Stimulated activated CD8-positive, alpha-beta memory T cell treated with anti-CD3 and anti-CD28 coated beads, Interleukin-4, amount 100 ng/mL, for 48 hours (primary cell): Measurements from ENCODE around the gene UGT1A6.
"Not testable (repeated sequence)": the region's sequence is repeated elsewhere in the genome, so short reads cannot be mapped to it uniquely, and the experiment has no call there.

Experiments used
- DNase-seq: peaks from one replicate; pipeline ENCODE4 v3.0.0-alpha.2; 2020

UGT1A6 gene

DNA sequence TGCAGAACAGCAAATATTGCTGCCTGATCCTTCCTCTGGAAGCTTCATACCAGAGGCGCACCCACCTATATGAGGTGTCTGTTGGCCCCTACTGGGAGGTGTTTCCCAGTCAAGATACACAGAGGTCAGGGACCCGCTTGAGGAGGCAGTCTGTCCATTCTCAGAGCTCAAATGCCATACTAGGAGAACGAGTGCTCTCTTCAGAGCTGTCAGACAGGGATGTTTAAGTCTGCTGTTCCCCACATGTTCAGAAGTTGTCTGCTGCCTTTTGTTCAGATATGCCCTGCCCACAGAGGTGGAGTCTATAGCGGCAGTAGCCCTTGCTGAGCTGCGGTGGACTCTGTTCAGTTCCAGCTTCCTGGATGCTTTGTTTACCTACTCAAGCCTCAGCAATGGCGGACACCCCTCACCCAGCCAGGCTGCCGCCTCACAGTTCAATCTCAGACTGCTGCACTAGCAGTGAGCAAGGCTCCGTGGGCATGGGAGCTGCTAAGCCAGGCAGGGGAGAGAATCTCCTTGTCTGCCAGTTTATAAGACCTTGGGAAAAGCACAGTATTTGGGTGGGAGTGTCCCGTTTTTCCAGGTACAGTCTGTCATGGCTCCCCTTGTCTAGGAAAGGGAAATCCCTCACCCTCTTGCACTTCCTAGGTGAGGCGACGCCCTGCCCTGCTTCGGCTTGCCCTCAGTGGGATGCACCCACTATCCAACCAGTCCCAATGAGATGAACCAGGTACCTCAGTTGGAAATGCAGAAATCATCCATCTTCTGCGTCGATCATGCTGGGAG, 44.4 kb downstream of the UGT1A6 start:
- DNase-seq = not testable (repeated sequence)

GRCh38 chr2:233740870-233741269, 48.2 kb downstream of the UGT1A6 start:
- DNase-seq = no peak

- DNase-seq = no peak
Measured at GRCh38 chr2:233743464-233744259, 51.0 kb downstream of the UGT1A6 start.

- DNase-seq = no peak
Measured at GRCh38 chr2:233745073-233745755, 52.5 kb downstream of the UGT1A6 start.

DNA sequence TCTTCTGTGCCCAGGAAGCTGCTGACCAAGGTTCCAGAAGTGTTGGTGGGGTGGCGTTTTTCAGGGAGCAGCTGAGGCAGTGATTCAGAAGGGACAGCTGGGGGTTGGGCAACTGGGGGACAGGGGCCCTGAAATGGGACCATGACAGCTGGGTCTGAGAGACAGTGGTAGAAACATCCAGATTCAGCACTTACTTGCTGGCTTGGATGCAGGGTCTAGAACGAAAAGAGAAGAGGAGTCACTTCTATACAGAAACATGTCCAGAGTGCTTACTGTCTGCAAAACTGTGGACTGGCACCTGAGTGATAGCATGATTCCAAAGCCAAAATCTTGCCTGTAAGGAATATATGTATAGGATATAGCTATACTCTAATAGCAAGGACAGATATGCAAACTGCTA, 53.1 kb downstream of the UGT1A6 start:
- not testable (repeated sequence) for DNase-seq

DNA sequence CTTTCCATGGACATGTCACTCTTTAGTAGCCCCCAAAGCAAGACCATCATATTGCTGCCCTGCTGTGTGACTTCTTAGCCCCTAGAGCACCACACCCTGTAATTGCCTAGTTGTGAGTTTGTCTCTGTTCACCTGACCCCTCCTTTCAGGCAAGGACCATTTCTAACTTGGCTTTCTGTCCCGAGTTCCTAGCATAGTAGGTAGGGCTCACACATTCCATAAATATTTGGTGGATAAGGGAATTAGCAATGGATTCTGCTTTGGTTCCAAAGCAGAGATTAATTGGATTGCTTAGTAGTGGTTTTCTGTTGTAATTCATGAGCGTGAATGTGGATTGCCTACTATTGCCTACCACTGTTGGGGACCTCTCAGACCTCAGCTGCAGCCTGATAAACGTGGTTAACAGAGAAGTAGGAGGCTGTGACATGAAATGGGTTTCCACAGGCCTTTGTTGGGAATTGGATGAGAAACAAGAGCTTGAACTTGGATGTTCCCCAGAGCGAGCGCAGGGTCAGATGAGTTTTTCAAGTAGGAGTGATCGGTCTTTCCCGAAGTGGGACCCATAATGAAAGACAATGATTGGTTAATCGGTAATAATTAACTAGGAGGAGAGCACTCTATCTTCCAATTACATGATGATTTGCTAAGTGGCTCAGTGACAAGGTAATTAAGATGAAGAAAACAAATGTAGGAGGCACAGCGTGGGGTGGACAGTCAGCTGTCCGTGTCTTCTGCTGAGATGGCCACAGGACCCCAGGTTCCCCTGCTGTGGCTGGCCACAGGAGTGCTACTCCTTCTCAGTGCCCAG, 54.0 kb downstream of the UGT1A6 start:
- no peak for DNase-seq

DNA sequence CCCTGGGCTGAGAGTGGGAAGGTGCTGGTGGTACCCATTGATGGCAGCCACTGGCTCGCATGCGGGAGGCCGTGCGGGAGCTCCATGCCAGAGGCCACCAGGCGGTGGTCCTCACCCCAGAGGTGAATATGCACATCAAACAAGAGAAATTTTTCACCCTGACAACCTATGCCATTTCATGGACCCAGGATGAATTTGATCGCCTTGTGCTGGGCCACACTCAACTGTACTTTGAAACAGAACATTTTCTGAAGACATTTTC, 54.5 kb downstream of the UGT1A6 start:
- no peak for DNase-seq

- not testable (repeated sequence) for DNase-seq
Measured at GRCh38 chr2:233750689-233751088, 58.0 kb downstream of the UGT1A6 start.

DNA sequence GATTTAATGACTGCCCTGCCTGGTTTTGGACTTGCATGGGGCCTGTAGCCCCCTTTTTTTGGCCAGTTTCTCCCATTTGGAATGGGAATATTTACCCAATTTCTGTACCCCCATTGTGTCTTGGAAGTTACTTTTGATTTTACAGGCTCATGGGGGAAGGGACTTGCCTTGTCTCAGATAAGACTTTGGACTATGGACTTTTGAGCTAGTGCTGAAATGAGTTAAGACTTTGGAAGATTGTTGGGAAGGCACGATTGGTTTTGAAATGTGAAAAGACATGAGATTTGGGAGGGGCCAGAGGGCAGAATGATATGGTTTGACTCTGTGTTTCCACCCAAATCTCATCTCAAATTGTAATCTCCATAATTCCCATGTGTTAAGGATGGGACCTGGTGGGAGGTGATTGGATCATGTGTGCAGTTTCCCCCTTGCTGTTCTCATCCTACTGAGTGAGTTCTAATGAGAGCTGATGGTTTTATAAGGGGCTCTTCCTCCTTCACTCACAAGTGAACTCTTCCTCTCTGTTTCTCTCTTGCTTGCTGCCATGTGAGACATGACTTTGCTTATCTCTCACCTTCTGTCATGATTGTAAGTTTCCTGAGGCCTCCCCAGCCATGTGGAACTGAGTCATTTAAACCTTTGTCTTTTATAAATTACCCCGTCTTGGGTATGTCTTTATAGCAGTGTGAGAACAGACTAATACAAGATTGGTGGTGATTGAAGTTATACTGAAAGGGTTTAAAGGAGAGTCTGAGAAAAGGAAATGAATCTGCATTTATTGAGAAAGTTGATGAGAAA, 58.7 kb downstream of the UGT1A6 start:
- DNase-seq = not testable (repeated sequence)

GRCh38 chr2:233754872-233755611, 62.4 kb downstream of the UGT1A6 start:
- no peak for DNase-seq

- DNase-seq = no peak
Measured at GRCh38 chr2:233756429-233757081, 63.9 kb downstream of the UGT1A6 start.

- no peak for DNase-seq
Measured at GRCh38 chr2:233758141-233758540, 65.5 kb downstream of the UGT1A6 start.

DNA sequence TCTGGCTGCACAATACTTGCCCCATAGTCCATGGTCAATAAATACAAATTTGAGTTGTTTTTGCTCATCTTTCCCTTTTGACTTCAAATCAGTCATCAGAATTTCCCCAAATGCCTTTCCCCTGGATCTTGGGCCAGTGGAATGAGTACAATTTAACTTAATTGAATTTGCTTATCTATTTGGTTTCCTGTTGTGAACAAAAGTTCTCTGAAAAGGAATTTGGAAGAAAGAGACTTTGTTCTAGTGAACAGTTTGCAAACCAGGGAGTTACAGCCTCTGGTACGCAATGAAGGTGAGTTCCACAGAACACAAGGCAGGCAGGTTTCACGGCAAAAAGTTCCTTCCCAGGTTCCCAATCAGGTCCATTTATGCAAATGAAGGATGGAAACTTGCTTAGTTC, 66.2 kb downstream of the UGT1A6 start:
- no peak for DNase-seq

DNA sequence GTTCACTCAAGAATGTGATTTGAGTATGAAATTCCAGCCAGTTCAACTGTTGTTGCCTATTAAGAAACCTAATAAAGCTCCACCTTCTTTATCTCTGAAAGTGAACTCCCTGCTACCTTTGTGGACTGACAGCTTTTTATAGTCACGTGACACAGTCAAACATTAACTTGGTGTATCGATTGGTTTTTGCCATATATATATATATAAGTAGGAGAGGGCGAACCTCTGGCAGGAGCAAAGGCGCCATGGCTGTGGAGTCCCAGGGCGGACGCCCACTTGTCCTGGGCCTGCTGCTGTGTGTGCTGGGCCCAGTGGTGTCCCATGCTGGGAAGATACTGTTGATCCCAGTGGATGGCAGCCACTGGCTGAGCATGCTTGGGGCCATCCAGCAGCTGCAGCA, 67.4 kb downstream of the UGT1A6 start, which contains the start of gene UGT1A1:
UGT1A1 (plus strand) TSS at position 228 of the 400 bp plus-strand sequence; CDS start at position 246, 18 bp downstream.
- no peak for DNase-seq

DNA sequence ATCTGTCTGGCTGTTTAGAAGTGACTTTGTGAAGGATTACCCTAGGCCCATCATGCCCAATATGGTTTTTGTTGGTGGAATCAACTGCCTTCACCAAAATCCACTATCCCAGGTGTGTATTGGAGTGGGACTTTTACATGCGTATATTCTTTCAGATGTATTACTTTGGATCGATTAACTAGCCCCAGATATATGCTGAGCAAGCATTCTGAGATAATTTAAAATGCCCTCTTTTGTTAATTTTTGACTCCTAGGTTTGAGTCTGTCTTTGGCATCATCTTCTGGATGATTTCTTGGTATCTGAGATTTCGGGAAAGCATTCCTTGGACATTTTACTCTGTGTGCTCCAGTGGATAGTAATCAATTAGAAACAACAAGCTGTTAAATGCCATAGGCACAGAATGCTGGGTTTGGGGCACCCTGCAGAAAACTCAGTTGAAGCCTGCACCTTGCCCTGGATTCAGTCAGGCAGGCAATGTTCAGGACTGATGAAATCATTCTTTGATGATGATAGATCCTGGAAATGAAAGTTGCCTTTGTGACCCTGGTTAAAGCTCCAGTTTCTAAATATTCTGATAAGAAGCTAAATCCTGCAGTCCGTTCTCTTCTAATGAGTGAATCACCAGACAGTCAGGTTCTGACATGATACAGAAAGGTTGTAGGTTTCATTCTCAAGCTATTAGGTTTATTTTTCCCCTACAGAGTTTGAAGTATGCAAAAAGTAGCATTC, 68.5 kb downstream of the UGT1A6 start:
- no peak for DNase-seq

- DNase-seq = no peak
Measured at GRCh38 chr2:233764264-233764663, 71.6 kb downstream of the UGT1A6 start.

DNA sequence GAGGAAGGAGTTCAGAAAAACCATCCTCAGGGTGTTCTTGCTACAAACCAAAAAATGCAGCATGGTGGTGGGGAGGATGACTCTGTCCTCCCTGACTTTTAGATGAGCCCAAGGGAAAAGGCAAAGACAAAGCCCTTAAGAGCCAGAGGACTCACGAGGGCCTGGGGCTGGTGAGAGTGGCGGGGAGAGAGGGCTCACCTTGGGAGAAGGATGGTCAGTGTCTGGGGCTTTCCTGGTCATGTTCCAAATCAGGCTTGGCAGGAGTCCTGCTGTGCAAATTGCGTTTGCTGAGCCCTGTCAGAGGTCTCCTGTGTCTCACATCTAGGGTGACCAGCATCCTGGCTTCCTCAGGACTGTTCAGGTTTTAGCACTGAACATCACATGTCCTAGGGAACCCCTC, 72.1 kb downstream of the UGT1A6 start:
- no peak for DNase-seq

DNA sequence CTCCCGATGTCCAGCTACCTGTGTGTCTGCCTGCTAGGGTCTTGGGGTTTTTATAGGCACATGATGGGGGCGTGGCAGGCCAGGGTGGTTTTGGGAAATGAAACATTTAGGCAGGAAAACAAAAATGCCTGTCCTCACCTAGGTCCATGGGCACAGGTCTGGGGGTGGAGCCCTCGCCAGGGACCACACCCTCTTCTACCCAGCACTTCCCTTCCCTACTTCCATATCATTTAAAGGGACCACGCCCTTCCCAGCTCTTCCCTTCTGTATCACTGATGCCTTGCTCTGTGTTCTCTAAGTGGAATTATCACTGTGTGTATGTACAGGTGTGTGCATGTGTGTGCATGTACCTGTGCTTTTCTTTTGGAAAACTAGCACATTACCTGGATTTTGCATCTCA, 73.7 kb downstream of the UGT1A6 start:
- no peak for DNase-seq

DNA sequence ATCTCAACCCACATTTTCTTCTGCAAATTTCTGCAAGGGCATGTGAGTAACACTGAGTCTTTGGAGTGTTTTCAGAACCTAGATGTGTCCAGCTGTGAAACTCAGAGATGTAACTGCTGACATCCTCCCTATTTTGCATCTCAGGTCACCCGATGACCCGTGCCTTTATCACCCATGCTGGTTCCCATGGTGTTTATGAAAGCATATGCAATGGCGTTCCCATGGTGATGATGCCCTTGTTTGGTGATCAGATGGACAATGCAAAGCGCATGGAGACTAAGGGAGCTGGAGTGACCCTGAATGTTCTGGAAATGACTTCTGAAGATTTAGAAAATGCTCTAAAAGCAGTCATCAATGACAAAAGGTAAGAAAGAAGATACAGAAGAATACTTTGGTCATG, 75.4 kb downstream of the UGT1A6 start:
- no peak for DNase-seq

GRCh38 chr2:233769260-233769659, 76.6 kb downstream of the UGT1A6 start:
- no peak for DNase-seq
